Panc1 (cell line): ENCODE results near the gene GUCY1B1. TPM values are rescaled to one million over a fixed set of nuclear protein-coding genes. Genes with fewer than 3 reads are reported as not detected.

Source experiments
- ATAC-seq: fragments of 200-7000 bp; cut with Tn5 transposase; 2 replicates; pipeline ENCODE4 v1.9.1; 2020; ENCODE audit warnings: mild to moderate bottlenecking, moderate library complexity
- BruUV-seq: library from RNA; stranded (reverse); fragments of 400-500 nt; replicated peaks from 2 replicates; lab custom pipeline; 2021; lab: Mats Ljungman, UMichigan
- CTCF ChIA-PET: fragments of 300-600 bp; sonication (Branson Sonifier 250); formaldehyde crosslinking; loops from one replicate; lab custom pipeline; 2022; ENCODE audit warnings: antibody characterized with exemption; lab: Charles Lee
- POLR2A ChIA-PET: fragments of 300-600 bp; sonication (Branson Sonifier 250); formaldehyde crosslinking; loops from one replicate; lab custom pipeline; 2022; ENCODE audit warnings: antibody characterized with exemption; lab: Charles Lee
- DNase-seq: peaks from one replicate; pipeline ENCODE4 v3.0.0-alpha.2; 2010; ENCODE audit warnings: low read depth, low spot score
- H3K27ac ChIP-seq: 2 replicates; pipeline ENCODE4 v1.5.1; 2011; ENCODE audit warnings: mild to moderate bottlenecking, low read length, inconsistent platforms
- H3K27me3 ChIP-seq: fragments of 200-500 bp; sonication (Bioruptor generic); 2 replicates; pipeline ENCODE4 v1.6.0; 2014; ENCODE audit warnings: low read length, inconsistent platforms; ENCODE audit not compliant: control insufficient read depth, insufficient read depth
- H3K36me3 ChIP-seq: fragments of 200-500 bp; sonication (Bioruptor generic); 2 replicates; pipeline ENCODE4 v1.5.1; 2014; ENCODE audit warnings: inconsistent platforms, mild to moderate bottlenecking, low read length, moderate library complexity; ENCODE audit not compliant: control insufficient read depth, insufficient read depth
- H3K4me1 ChIP-seq: 2 replicates; pipeline ENCODE4 v1.5.1; 2011; ENCODE audit warnings: inconsistent platforms, mild to moderate bottlenecking, low read length, moderate library complexity; ENCODE audit not compliant: control insufficient read depth, insufficient read depth
- H3K4me3 ChIP-seq, 2 experiments: 2 replicates each; pipeline ENCODE4 v1.5.1; 2011 to 2012; ENCODE audit warnings: low read depth in 2 of 2, low read length in 2 of 2, mild to moderate bottlenecking in 2 of 2, inconsistent platforms in 1 of 2, moderate library complexity in 1 of 2
- H3K9me3 ChIP-seq: fragments of 200-500 bp; sonication (Bioruptor generic); 2 replicates; pipeline ENCODE4 v1.5.1; 2014; ENCODE audit warnings: low read depth, mild to moderate bottlenecking, inconsistent platforms, low read length, moderate library complexity; ENCODE audit not compliant: control insufficient read depth, insufficient read depth
- POLR2AphosphoS5 ChIP-seq: IDR thresholded peaks from 2 replicates; pipeline ENCODE4 v1.6.1; 2012; ENCODE audit warnings: mild to moderate bottlenecking, low read depth, low read length, moderate library complexity
- SIN3A ChIP-seq: IDR thresholded peaks from 2 replicates; pipeline ENCODE4 v1.6.1; 2012; ENCODE audit warnings: low read depth, mild to moderate bottlenecking, low read length, moderate library complexity, borderline replicate concordance; ENCODE audit not compliant: insufficient read depth
- TCF7L2 ChIP-seq: IDR thresholded peaks from 2 replicates; pipeline ENCODE4 v1.6.1; 2011; ENCODE audit warnings: mild to moderate bottlenecking, low read depth, low read length, inconsistent platforms
- in situ Hi-C: cut with HindIII; loops from 2 replicates; pipeline ENCODE4 v1.10.0; 2016; ENCODE audit warnings: low sequenced_read_pairs, low pct_unique_long_range_greater_than_20kb
- intact Hi-C: fragments of 100-400 bp; cut with micrococcal nuclease; formaldehyde crosslinking; loops from one replicate; pipeline ENCODE4 v1.10.0; 2022; ENCODE audit not compliant: unreplicated experiment
- total RNA-seq: library from RNA; stranded (reverse); gene quantifications from one replicate; pipeline ENCODE4 v1.2.1, GENCODE V29; 2021; ENCODE audit not compliant: unreplicated experiment
- TF ChIP-seq, protein P1 (sequence below), 2 experiments: IDR thresholded peaks; 2 replicates each; pipeline ENCODE4 v1.6.1; 2011 to 2012; ENCODE audit warnings: low read depth in 2 of 2, control low read depth in 1 of 2, low read length in 1 of 2, mild to moderate bottlenecking in 1 of 2, moderate library complexity in 1 of 2; ENCODE audit not compliant: insufficient read depth in 1 of 2
- TF ChIP-seq, protein P2 (sequence below): fragments of 450-650 bp; IDR thresholded peaks from 2 replicates; pipeline ENCODE4 v1.5.1; 2017; ENCODE audit warnings: mild to moderate bottlenecking

GUCY1B1 gene
- total RNA-seq, 1 experiment from 2014 or later: 0.36 TPM

DNA sequence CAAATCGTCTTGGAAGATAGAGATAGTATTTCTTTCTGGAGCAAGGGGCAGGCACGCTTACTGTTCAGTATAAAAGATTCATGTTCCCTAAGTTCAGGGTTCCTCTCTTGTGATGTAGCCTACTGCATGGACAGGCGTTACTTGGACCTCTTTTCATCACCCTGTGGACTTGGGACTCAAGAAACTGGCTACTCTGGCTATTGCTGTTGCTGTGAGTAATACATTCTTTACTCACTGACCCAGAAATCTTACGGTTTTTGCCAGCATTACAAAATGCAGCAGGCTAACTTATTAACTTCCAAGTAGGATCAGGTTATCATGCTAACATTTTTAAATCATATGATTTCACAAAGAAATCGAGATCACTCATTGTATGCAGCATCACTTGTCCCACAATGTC lies 12.8 kb upstream of the GUCY1B1 start:
- no peaks in the 10 kb centered on the region for H3K9me3 ChIP-seq
- DNase-seq (no peak), ATAC-seq (no peak)
- H3K4me1 ChIP-seq: no peaks in the 10 kb centered on the region
- TF ChIP-seq SIN3A (no peak), POLR2AphosphoS5 (no peak), TCF7L2 (no peak)
- TF ChIP-seq, protein P1, sequence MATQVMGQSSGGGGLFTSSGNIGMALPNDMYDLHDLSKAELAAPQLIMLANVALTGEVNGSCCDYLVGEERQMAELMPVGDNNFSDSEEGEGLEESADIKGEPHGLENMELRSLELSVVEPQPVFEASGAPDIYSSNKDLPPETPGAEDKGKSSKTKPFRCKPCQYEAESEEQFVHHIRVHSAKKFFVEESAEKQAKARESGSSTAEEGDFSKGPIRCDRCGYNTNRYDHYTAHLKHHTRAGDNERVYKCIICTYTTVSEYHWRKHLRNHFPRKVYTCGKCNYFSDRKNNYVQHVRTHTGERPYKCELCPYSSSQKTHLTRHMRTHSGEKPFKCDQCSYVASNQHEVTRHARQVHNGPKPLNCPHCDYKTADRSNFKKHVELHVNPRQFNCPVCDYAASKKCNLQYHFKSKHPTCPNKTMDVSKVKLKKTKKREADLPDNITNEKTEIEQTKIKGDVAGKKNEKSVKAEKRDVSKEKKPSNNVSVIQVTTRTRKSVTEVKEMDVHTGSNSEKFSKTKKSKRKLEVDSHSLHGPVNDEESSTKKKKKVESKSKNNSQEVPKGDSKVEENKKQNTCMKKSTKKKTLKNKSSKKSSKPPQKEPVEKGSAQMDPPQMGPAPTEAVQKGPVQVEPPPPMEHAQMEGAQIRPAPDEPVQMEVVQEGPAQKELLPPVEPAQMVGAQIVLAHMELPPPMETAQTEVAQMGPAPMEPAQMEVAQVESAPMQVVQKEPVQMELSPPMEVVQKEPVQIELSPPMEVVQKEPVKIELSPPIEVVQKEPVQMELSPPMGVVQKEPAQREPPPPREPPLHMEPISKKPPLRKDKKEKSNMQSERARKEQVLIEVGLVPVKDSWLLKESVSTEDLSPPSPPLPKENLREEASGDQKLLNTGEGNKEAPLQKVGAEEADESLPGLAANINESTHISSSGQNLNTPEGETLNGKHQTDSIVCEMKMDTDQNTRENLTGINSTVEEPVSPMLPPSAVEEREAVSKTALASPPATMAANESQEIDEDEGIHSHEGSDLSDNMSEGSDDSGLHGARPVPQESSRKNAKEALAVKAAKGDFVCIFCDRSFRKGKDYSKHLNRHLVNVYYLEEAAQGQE (IDR thresholded peaks at IDR 0.05; ENCODE audit: insufficient read depth in 1 of 2, low read depth in 2 of 2, low read length in 1 of 2): no peak
- TF ChIP-seq, protein P2, sequence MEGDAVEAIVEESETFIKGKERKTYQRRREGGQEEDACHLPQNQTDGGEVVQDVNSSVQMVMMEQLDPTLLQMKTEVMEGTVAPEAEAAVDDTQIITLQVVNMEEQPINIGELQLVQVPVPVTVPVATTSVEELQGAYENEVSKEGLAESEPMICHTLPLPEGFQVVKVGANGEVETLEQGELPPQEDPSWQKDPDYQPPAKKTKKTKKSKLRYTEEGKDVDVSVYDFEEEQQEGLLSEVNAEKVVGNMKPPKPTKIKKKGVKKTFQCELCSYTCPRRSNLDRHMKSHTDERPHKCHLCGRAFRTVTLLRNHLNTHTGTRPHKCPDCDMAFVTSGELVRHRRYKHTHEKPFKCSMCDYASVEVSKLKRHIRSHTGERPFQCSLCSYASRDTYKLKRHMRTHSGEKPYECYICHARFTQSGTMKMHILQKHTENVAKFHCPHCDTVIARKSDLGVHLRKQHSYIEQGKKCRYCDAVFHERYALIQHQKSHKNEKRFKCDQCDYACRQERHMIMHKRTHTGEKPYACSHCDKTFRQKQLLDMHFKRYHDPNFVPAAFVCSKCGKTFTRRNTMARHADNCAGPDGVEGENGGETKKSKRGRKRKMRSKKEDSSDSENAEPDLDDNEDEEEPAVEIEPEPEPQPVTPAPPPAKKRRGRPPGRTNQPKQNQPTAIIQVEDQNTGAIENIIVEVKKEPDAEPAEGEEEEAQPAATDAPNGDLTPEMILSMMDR: no peak
- in situ Hi-C loops (no loop called here), intact Hi-C loops (no loop called here)
- ChIA-PET POLR2A (no interaction called here), CTCF (no interaction called here)
- no peak overlapping the region for H3K4me3 ChIP-seq
- no TSS peak for BruUV-seq
- H3K27me3 ChIP-seq: no peaks in the 10 kb centered on the region
- no peaks in the 10 kb centered on the region for H3K36me3 ChIP-seq
- no peak overlapping the region for H3K27ac ChIP-seq

DNA sequence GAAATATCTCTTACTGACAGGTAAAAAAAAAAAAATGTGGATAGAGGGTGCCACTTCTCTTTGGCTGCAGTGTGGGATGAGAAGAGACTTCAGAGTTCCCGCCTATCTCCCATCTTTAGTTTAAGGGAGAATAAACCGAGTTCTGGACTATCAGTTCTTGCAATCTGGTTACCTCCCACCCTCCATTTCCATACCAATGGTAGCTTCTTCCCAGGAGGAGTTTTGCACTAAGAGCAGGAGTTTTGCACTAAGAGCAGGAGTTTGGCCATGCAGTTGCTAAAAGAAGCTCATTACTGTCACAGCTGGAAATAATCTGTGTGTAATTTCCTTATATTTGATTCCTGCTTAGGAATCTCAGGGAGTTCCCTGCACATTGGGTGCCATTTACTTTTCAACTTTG lies 10.8 kb upstream of the GUCY1B1 start:
- no TSS peak for BruUV-seq
- Histone ChIP-seq H3K36me3 (no peaks in the 10 kb centered on the region), H3K9me3 (no peaks in the 10 kb centered on the region), H3K4me1 (no peaks in the 10 kb centered on the region), H3K4me3 (no peak overlapping the region), H3K27ac (no peak overlapping the region), H3K27me3 (no peaks in the 10 kb centered on the region)
- CTCF ChIA-PET: no interaction called here
- no peak for ATAC-seq
- no peak for TF ChIP-seq TCF7L2
- TF ChIP-seq, protein P1 (IDR thresholded peaks at IDR 0.05; ENCODE audit: insufficient read depth in 1 of 2, low read depth in 2 of 2, low read length in 1 of 2): no peak
- no peak for TF ChIP-seq POLR2AphosphoS5
- TF ChIP-seq, protein P2: no peak
- TF ChIP-seq SIN3A: no peak
- POLR2A ChIA-PET: no interaction called here
- no peak for DNase-seq
- in situ Hi-C loops (no loop called here), intact Hi-C loops (no loop called here)
